Adrenal gland (tissue), 12 donors: Measurements from ENCODE around the gene HOXD10. TPM values are rescaled to one million over a fixed set of nuclear protein-coding genes. Genes with fewer than 3 reads are reported as not detected.

ENCODE experiments used
- DNase-seq, 7 donors: peaks; one replicate each; pipeline ENCODE4 v3.0.0-alpha.2; 2019 to 2020
- H3K27ac ChIP-seq, 5 donors: fragments of 200-600 bp; sonication (generic) in 4 of 5; 1 replicate in 3 of 5; 2 replicates in 2 of 5; pipeline versions ENCODE4 v1.5.1 to v1.8.0; 2016 to 2020; ENCODE audit warnings: mild to moderate bottlenecking in 1 of 5
- H3K27me3 ChIP-seq: fragments of 200-600 bp; 2 replicates; pipeline ENCODE4 v1.8.0; 2021
- H3K36me3 ChIP-seq, 2 donors: fragments of 200-600 bp; replicated peaks in 1 of 2; 1 replicate in 1 of 2; 2 replicates in 1 of 2; pipeline versions ENCODE4 v1.5.1 to v1.8.0; 2018 to 2022
- H3K4me1 ChIP-seq, 2 donors: fragments of 200-600 bp; replicated peaks in 1 of 2; 1 replicate in 1 of 2; 2 replicates in 1 of 2; pipeline versions ENCODE4 v1.5.1 to v1.8.0; 2018 to 2021
- H3K4me3 ChIP-seq, 4 donors: fragments of 200-600 bp; sonication (generic) in 3 of 4; one replicate each; pipeline ENCODE4 v1.5.1; 2016 to 2018
- H3K9me3 ChIP-seq, 3 donors: fragments of 200-600 bp; sonication (generic) in 1 of 3; replicated peaks in 1 of 3; 1 replicate in 2 of 3; 2 replicates in 1 of 3; pipeline versions ENCODE4 v1.5.1 to v1.8.0; 2016 to 2021
- POLR2A ChIP-seq, 2 donors: fragments of 450-650 bp; IDR thresholded peaks; one replicate each; pipeline ENCODE4 v1.6.1; 2017; ENCODE audit warnings: antibody characterized with exemption in 2 of 2, mild to moderate bottlenecking in 2 of 2, moderate library complexity in 1 of 2
- WGBS, 4 donors: extraction: QIAGEN DNeasy Blood & Tissue Kit in 2 of 4; methylation state at CpG; one replicate each; pipeline versions ENCODE4 v1.1.5 to v1.1.7; 2013 to 2017; 5-methylcytosine and 5-hydroxymethylcytosine counted together
- intact Hi-C, 2 donors: fragments of 100-400 bp; cut with DNase I; formaldehyde crosslinking; loops; one replicate each; pipeline versions ENCODE4 v1.14.1 to v1.15.0; 2022 to 2023
- polyA plus RNA-seq, 3 donors: library from polyadenylated mRNA; stranded (reverse); fragments of 200-250 nt in 2 of 3; fragments of 350-450 nt in 1 of 3; fragmentation: Illumina TruSeq in 1 of 3; extraction: RNeasy Lipid Tissue Mini Kit (QIAGEN cat#74804) in 1 of 3; gene quantifications; one replicate each; pipeline ENCODE4 v1.2.3, GENCODE V29; 2013 to 2014
- total RNA-seq, 9 donors: library from RNA; depleted of rRNA in 4 of 9; stranded (reverse); fragments of >200 nt in 4 of 9; fragments of 120-200 nt in 1 of 9; fragmentation: NEBNext Ultra II Directional in 1 of 9; extraction: Animal tissue kit (Norgen Biotek cat#: 25700) in 1 of 9; gene quantifications; one replicate each; pipeline versions ENCODE4 v1.1.0 to v1.2.4, GENCODE V29; 2013 to 2023
- TF ChIP-seq, protein P1 (sequence below), 6 experiments: fragments of 450-650 bp in 4 of 6; fragments of 200-600 bp in 2 of 6; sonication (generic) in 1 of 6; IDR thresholded peaks; 1 replicate in 5 of 6; 2 replicates in 1 of 6; pipeline versions ENCODE4 v1.5.1 to v1.8.0; 2016 to 2021; ENCODE audit warnings: antibody characterized with exemption in 6 of 6, mild to moderate bottlenecking in 2 of 6, moderate library complexity in 1 of 6
- donor health status: healthy with polysubstance abuse.
- donor health status: Bipolar disorder and iron deficiency.
- donor health status: DM: yes; HTN: yes; CAD: no.
- donor health status: DM: no; HTN: no; CAD: no.
- donor health status: DM: no; HTN: no; CAD: no.
- donor health status: DM: yes; HTN: yes; CAD: no.

HOXD10 gene
- total and polyA plus RNA-seq, 12 donors, result 0.11 to 0.33 (median 0.18) TPM; not detected in 8

GRCh38 chr2:176155356-176156044 lies 38.9 kb downstream of the HOXD10 start:
- intact Hi-C loops, result no loop called here
- H3K27me3 ChIP-seq, result no peaks in the 10 kb centered on the region
- TF ChIP-seq POLR2A (IDR thresholded peaks at IDR 0.05), result no peak
- TF ChIP-seq, protein P1, sequence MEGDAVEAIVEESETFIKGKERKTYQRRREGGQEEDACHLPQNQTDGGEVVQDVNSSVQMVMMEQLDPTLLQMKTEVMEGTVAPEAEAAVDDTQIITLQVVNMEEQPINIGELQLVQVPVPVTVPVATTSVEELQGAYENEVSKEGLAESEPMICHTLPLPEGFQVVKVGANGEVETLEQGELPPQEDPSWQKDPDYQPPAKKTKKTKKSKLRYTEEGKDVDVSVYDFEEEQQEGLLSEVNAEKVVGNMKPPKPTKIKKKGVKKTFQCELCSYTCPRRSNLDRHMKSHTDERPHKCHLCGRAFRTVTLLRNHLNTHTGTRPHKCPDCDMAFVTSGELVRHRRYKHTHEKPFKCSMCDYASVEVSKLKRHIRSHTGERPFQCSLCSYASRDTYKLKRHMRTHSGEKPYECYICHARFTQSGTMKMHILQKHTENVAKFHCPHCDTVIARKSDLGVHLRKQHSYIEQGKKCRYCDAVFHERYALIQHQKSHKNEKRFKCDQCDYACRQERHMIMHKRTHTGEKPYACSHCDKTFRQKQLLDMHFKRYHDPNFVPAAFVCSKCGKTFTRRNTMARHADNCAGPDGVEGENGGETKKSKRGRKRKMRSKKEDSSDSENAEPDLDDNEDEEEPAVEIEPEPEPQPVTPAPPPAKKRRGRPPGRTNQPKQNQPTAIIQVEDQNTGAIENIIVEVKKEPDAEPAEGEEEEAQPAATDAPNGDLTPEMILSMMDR (IDR thresholded peaks at IDR 0.05), result no peak
- no peak for DNase-seq
- H3K9me3 ChIP-seq, result no peaks in the 10 kb centered on the region
- no peaks in the 10 kb centered on the region for H3K4me1 ChIP-seq
- WGBS, 4 donors, result 70 to 81% (median 73%) methylated on average over 5 to 6 of the region's 6 CpGs
- peaks cover 0 to 30% of the 10 kb centered on the region in 2 donors for H3K36me3 ChIP-seq
- H3K27ac ChIP-seq, result no peak overlapping the region
- no peak overlapping the region for H3K4me3 ChIP-seq

DNA sequence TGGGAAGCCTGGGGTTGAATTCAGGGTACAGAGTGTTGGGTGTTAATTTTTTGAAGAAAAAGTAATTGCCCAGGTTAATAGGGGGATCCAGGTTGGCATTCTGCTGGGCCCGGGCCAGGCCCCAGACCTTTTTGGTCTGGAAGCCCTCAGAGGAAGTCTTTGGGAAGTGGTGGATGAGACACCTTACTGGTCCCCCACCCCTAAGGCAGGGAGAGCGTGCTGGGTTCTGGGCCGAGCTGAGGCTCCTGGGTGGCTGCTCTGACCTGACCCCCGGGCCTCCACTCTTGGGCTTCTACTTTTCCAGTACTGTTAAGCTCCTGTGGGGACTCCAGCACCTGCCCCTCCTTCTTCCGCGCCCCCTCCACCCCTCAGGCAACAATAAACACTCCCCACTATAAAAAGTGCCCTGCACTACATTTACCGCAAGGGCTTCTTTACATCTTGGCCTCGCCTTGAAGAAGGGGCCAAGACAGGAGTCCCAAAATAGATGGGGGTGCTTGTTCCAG lies 39.8 kb downstream of the HOXD10 start:
- DNase-seq, result no peak
- H3K9me3 ChIP-seq, result no peaks in the 10 kb centered on the region
- no peaks in the 10 kb centered on the region for H3K27me3 ChIP-seq
- 74 to 92% (median 86%) methylated on average over 8 of the region's 8 CpGs for WGBS, 4 donors
- H3K4me1 ChIP-seq, result no peaks in the 10 kb centered on the region
- no peak overlapping the region for H3K27ac ChIP-seq
- no peak overlapping the region for H3K4me3 ChIP-seq
- intact Hi-C loops, result no loop called here
- peaks cover 0 to 30% of the 10 kb centered on the region in 2 donors for H3K36me3 ChIP-seq
- no peak for TF ChIP-seq POLR2A (IDR thresholded peaks at IDR 0.05)
- TF ChIP-seq, protein P1 (IDR thresholded peaks at IDR 0.05), result no peak

- Histone ChIP-seq H3K4me3 (no peak within 1 kb of the TSS), H3K9me3 (no peaks in the 10 kb centered on the region), H3K27me3 (no peaks in the 10 kb centered on the region), H3K4me1 (no peaks in the 10 kb centered on the region), H3K36me3 (peaks cover 0 to 30% of the 10 kb centered on the region in 2 donors), H3K27ac (no peak within 1 kb of the TSS)
- intact Hi-C loops, result no loop called here
- DNase-seq, result no peak
- 44 to 66% (median 51%) methylated on average over 47 to 48 of the region's 48 CpGs for WGBS, 4 donors
- TF ChIP-seq POLR2A (IDR thresholded peaks at IDR 0.05), result no peak
- TF ChIP-seq, protein P1 (IDR thresholded peaks at IDR 0.05), result no peak
These were observed 40.4 kb downstream of the HOXD10 start, which contains the start of gene HOXD3 for GRCh38 chr2:176156807-176157498. TSS of gene HOXD3 (plus strand) at chr2:176157307. CDS start at chr2:176169115, 11,808 bp downstream.

DNA sequence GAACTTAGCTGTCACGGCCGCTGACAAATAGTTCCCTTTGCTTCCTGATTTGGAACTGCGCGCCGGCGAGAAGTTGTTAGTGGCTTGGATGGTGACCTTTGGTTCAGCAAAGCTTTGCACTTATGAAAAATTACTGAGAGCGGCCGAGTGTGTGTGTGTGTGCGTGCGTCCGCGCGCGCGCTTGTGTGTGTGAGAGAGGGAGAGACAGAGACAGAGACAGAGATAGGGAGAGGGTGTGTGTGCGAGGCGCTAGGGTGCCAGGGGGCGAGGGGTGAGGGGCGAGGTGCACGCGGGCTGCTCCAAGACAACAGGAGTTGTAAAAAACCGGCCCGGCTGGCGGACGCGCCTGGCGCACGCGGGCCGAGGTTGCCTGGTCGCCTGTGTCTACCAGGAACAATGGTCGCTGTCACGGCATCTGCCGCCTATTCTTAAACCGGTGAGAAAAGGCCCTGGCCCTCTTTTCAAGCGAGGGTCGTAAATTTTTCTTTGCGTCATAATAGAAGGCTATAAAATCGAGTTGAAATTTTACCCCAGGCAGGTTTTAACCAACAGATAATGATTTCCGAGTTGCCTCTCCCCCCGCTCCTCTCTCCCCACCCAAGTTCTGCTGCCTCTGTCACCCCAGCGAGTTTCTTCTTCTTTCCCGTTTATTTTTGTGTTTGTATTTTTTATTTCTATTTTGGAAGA lies 41.1 kb downstream of the HOXD10 start:
- no peak overlapping the region for H3K27ac ChIP-seq
- peaks cover 0 to 30% of the 10 kb centered on the region in 2 donors for H3K36me3 ChIP-seq
- intact Hi-C loops, result no loop called here
- TF ChIP-seq, protein P1 (IDR thresholded peaks at IDR 0.05), result no peak
- TF ChIP-seq POLR2A (IDR thresholded peaks at IDR 0.05), result no peak
- no peaks in the 10 kb centered on the region for H3K4me1 ChIP-seq
- H3K27me3 ChIP-seq, result no peaks in the 10 kb centered on the region
- peak in 2 of 7 donors; percentile 20 to 55 for DNase-seq
- no peaks in the 10 kb centered on the region for H3K9me3 ChIP-seq
- 58 to 66% (median 61%) methylated on average over 43 of the region's 43 CpGs for WGBS, 4 donors
- H3K4me3 ChIP-seq, result no peak overlapping the region
